K562 (cell line): ENCODE results near the gene CD82. TPM values are rescaled to one million over a fixed set of nuclear protein-coding genes. Genes with fewer than 3 reads are reported as not detected.

ENCODE experiments used
- ATAC-seq: fragments of 200-7000 bp; cut with Tn5 transposase; 3 replicates; pipeline ENCODE4 v1.9.1; 2020; ENCODE audit warnings: moderate library complexity
- BruUV-seq: library from RNA; stranded (reverse); fragments of 400-500 nt; replicated peaks from 2 replicates; lab custom pipeline; 2021; lab: Mats Ljungman, UMichigan
- CTCF ChIA-PET: fragments of 300-600 bp; formaldehyde crosslinking; extraction: SDS; loops from one replicate; lab custom pipeline; 2021; ENCODE audit warnings: low intra/inter-chr PET ratio; lab: Yijun Ruan, JAX
- POLR2A ChIA-PET: fragments of 300-600, 350-650 bp; sonication (Branson Sonifier 250); formaldehyde crosslinking; extraction: SDS; loops from one replicate; lab custom pipeline; 2021; ENCODE audit warnings: antibody characterized with exemption, inconsistent platforms; lab: Yijun Ruan, JAX
- DNase-seq, 4 experiments: peaks; one replicate each; pipeline versions ENCODE4 v3.0.0 to v3.0.0-alpha.2; 2011 to 2018; ENCODE audit warnings: low spot score in 3 of 4, mixed read lengths in 3 of 4; ENCODE audit errors: extremely low read depth in 1 of 4
- FAIRE-seq: peaks from 2 replicates; lab custom pipeline; 2011; peaks lifted over from hg19 to GRCh38; lab: Jason Lieb, UNC
- H2AFZ ChIP-seq: 2 replicates; pipeline ENCODE4 v1.6.0; 2011; ENCODE audit warnings: low read depth, low read length, control low read depth, inconsistent platforms
- H3K27ac ChIP-seq: fragments of 200-600 bp; 3 replicates; pipeline ENCODE4 v1.8.0; 2011; ENCODE audit warnings: low read depth, mild to moderate bottlenecking, control low read depth, inconsistent platforms, low read length, moderate library complexity, mixed read lengths; ENCODE audit errors: extremely low read depth
- H3K27me3 ChIP-seq, 2 experiments: fragments of 300-600 bp in 1 of 2; 2 replicates in 1 of 2; 3 replicates in 1 of 2; pipeline versions ENCODE4 v1.6.0 to v1.8.0; 2011; ENCODE audit warnings: inconsistent platforms in 2 of 2, low read length in 2 of 2, mild to moderate bottlenecking in 1 of 2, mixed read lengths in 1 of 2, moderate library complexity in 1 of 2; ENCODE audit not compliant: control insufficient read depth in 2 of 2, insufficient read depth in 2 of 2
- H3K36me3 ChIP-seq: fragments of 300-600 bp; 3 replicates; pipeline ENCODE4 v1.8.0; 2011; ENCODE audit warnings: mild to moderate bottlenecking, low read length, inconsistent platforms; ENCODE audit not compliant: control insufficient read depth, insufficient read depth
- H3K4me1 ChIP-seq, 2 experiments: fragments of 200-600 bp in 1 of 2; replicated peaks in 1 of 2; 2 replicates in 1 of 2; 3 replicates in 1 of 2; pipeline versions ENCODE4 v1.5.1 to v1.8.0; 2011; ENCODE audit warnings: inconsistent platforms in 2 of 2, low read length in 2 of 2, mild to moderate bottlenecking in 1 of 2, mixed read lengths in 1 of 2, moderate library complexity in 1 of 2; ENCODE audit not compliant: control insufficient read depth in 2 of 2, insufficient read depth in 2 of 2
- H3K4me2 ChIP-seq: 2 replicates; pipeline ENCODE4 v1.6.1; 2011; ENCODE audit warnings: low read length, control low read depth, inconsistent platforms, mixed read lengths; ENCODE audit not compliant: insufficient read depth
- H3K4me3 ChIP-seq: fragments of 200-600 bp; sonication (generic), shearing (Covaris generic); 2 replicates; pipeline ENCODE4 v1.5.1; 2016; ENCODE audit warnings: control low read depth, inconsistent platforms
- H3K79me2 ChIP-seq: fragments of 200-600 bp; 3 replicates; pipeline ENCODE4 v1.8.0; 2011; ENCODE audit warnings: low read length, inconsistent platforms; ENCODE audit not compliant: control insufficient read depth, insufficient read depth
- H3K9ac ChIP-seq, 2 experiments: 2 replicates each; pipeline versions ENCODE4 v1.6.0 to v1.6.1; 2011; ENCODE audit warnings: low read depth in 2 of 2, low read length in 2 of 2, control low read depth in 1 of 2, inconsistent platforms in 1 of 2, mild to moderate bottlenecking in 1 of 2, mixed read lengths in 1 of 2; ENCODE audit not compliant: insufficient read depth in 1 of 2
- H3K9me1 ChIP-seq: one replicate; pipeline ENCODE4 v1.6.0; 2011; ENCODE audit warnings: inconsistent platforms, mild to moderate bottlenecking, low read length, moderate library complexity; ENCODE audit not compliant: control insufficient read depth, insufficient read depth
- H3K9me3 ChIP-seq: replicated peaks from 2 replicates; pipeline ENCODE4 v1.5.1; 2011; ENCODE audit warnings: low read depth, low read length, inconsistent platforms; ENCODE audit not compliant: control insufficient read depth, insufficient read depth
- H4K20me1 ChIP-seq: replicated peaks from 2 replicates; pipeline ENCODE4 v1.6.1; 2011; ENCODE audit warnings: low read length, inconsistent platforms, mixed read lengths; ENCODE audit not compliant: control insufficient read depth, insufficient read depth
- BRD4 ChIP-seq: fragments of 200-600 bp; sonication (generic); IDR thresholded peaks from 2 replicates; pipeline ENCODE4 v1.6.1; 2017; ENCODE audit warnings: inconsistent platforms
- CBX3 ChIP-seq, 2 experiments: IDR thresholded peaks; 1 replicate in 1 of 2; 2 replicates in 1 of 2; pipeline ENCODE4 v1.6.1; 2012; ENCODE audit warnings: inconsistent platforms in 2 of 2, low read length in 2 of 2, borderline replicate concordance in 1 of 2, control low read depth in 1 of 2
- CREB5 ChIP-seq: fragments of 250-450 bp; sonication (Bioruptor Pico); IDR thresholded peaks from 2 replicates; pipeline ENCODE4 v1.5.0; 2020; ENCODE audit warnings: mild to moderate bottlenecking
- GATA2 ChIP-seq: sonication (generic); formaldehyde crosslinking; IDR thresholded peaks from 2 replicates; pipeline ENCODE4 v1.4.0; 2020; ENCODE audit warnings: mild to moderate bottlenecking, missing genetic modification reagents
- HOXB6 ChIP-seq: fragments of 250-450 bp; sonication (Bioruptor Pico); IDR thresholded peaks from 2 replicates; pipeline ENCODE4 v1.5.1; 2022; ENCODE audit warnings: mild to moderate bottlenecking, borderline replicate concordance
- KDM1A ChIP-seq, 2 experiments: fragments of 450-650 bp; IDR thresholded peaks; 2 replicates each; pipeline ENCODE4 v1.6.1; 2016; ENCODE audit warnings: mild to moderate bottlenecking in 2 of 2
- MYBL2 ChIP-seq, 2 experiments: fragments of 450-650 bp in 1 of 2; sonication (generic) in 1 of 2; formaldehyde crosslinking in 1 of 2; IDR thresholded peaks; 2 replicates each; pipeline versions ENCODE4 v1.6.1 to v1.8.1; 2017 to 2022; ENCODE audit warnings: borderline replicate concordance in 1 of 2, inconsistent platforms in 1 of 2, low read depth in 1 of 2, mild to moderate bottlenecking in 1 of 2, missing genetic modification reagents in 1 of 2, moderate library complexity in 1 of 2
- NR0B1 ChIP-seq: fragments of 450-650 bp; IDR thresholded peaks from one replicate; pipeline ENCODE4 v1.6.1; 2018; ENCODE audit warnings: mild to moderate bottlenecking, moderate library complexity; ENCODE audit not compliant: partially characterized antibody
- TRIM24 ChIP-seq, 2 experiments: fragments of 450-650 bp; IDR thresholded peaks; 2 replicates each; pipeline ENCODE4 v1.6.1; 2016
- TRIM28 ChIP-seq: fragments of 450-650 bp; IDR thresholded peaks from 2 replicates; pipeline ENCODE4 v1.6.1; 2017
- ZBTB43 ChIP-seq: sonication (generic); formaldehyde crosslinking; IDR thresholded peaks from 2 replicates; pipeline ENCODE4 v1.8.0; 2023; ENCODE audit warnings: mild to moderate bottlenecking, missing genetic modification reagents
- ZKSCAN1 ChIP-seq: fragments of 150-350 bp; IDR thresholded peaks from 2 replicates; pipeline ENCODE4 v1.6.1; 2016; ENCODE audit warnings: low read depth, low read length
- ZNF316 ChIP-seq: fragments of 450-650 bp; IDR thresholded peaks from 2 replicates; pipeline ENCODE4 v1.6.1; 2016
- WGBS: fragments of 100-300 bp; shearing (Covaris generic); methylation state at CpG from one replicate; pipeline ENCODE4 v1.1.6; 2016; ENCODE audit warnings: low coverage, mixed read lengths; ENCODE audit not compliant: insufficient coverage; ENCODE audit errors: missing lambda C conversion rate; 5-methylcytosine and 5-hydroxymethylcytosine counted together
- in situ Hi-C: fragments of 300-500 bp; cut with MboI; formaldehyde crosslinking; loops from 4 replicates; pipeline ENCODE4 v1.15.0; 2018; ENCODE audit warnings: inconsistent platforms, mixed read lengths
- intact Hi-C: fragments of 100-400 bp; cut with micrococcal nuclease; formaldehyde crosslinking; loops from 2 replicates; pipeline ENCODE4 v1.14.2; 2022
- polyA plus RNA-seq, 8 experiments: library from polyadenylated mRNA; depleted of rRNA in 4 of 8; stranded (reverse) in 5 of 8; unstranded in 3 of 8; fragments of >200 nt; fragmentation: Nextera tagmentation in 2 of 8; fragmentation: Illumina TruSeq in 1 of 8; extraction: Ambion mirVana in 2 of 8; extraction: Trizol in 1 of 8; gene quantifications; 2 replicates each; pipeline versions ENCODE4 v1.2.1 to v1.2.3, GENCODE V29; 2011 to 2014; ENCODE audit warnings: inconsistent platforms in 1 of 8, missing spikeins in 1 of 8
- total RNA-seq, 7 experiments: library from RNA; depleted of rRNA in 6 of 7; stranded (reverse); fragments of >200 nt in 6 of 7; fragmentation: Illumina TruSeq in 2 of 7; extraction: Trizol in 2 of 7; gene quantifications; 2 replicates each; pipeline versions ENCODE4 v1.2.1 to v1.2.3, GENCODE V29; 2011 to 2021; ENCODE audit warnings: low replicate concordance in 1 of 7
- TF ChIP-seq, protein P1 (sequence below): fragments of 250-450 bp; sonication (Bioruptor Pico); IDR thresholded peaks from 2 replicates; pipeline ENCODE4 v1.5.0; 2021
- TF ChIP-seq, protein P2 (sequence below): fragments of 450-650 bp; IDR thresholded peaks from 2 replicates; pipeline ENCODE4 v1.6.1; 2016

The CD82 gene
- total and polyA plus RNA-seq, 9 of the 15 experiments (the other 6 are each of a cell fraction or from before 2014, with no cell fraction given): 0.27 to 9.4 (median 3.0) TPM

GRCh38 chr11:44525473-44526252, 39.8 kb upstream of the CD82 start:
- Histone ChIP-seq H3K27ac (no peak overlapping the region), H3K4me3 (no peak overlapping the region), H2AFZ (no peak overlapping the region), H3K4me1 (peaks cover 48 to 59% of the 10 kb centered on the region in 2 experiments), H3K9me3 (peaks cover 3% of the 10 kb centered on the region; the same call in 1 of the 2 replicates), H3K4me2 (no peak overlapping the region), H3K9ac (no peak overlapping the region), H3K79me2 (no peaks in the 10 kb centered on the region), H3K27me3 (no peaks in the 10 kb centered on the region), H3K9me1 (no peaks in the 10 kb centered on the region), H4K20me1 (no peaks in the 10 kb centered on the region), H3K36me3 (no peaks in the 10 kb centered on the region; the same call in 2 of the 3 replicates)
- ChIA-PET CTCF (interaction anchor here (1.0 kb wide), 1 partner anchor 13 kb away, joined by 4 read pairs; no protein-coding TSS in a partner anchor), POLR2A (interaction anchor here (0.7 to 1.0 kb wide), 2 partner anchors 9 to 209 kb away, joined by 3 read pairs; no protein-coding TSS in a partner anchor)
- TF ChIP-seq, protein P1, sequence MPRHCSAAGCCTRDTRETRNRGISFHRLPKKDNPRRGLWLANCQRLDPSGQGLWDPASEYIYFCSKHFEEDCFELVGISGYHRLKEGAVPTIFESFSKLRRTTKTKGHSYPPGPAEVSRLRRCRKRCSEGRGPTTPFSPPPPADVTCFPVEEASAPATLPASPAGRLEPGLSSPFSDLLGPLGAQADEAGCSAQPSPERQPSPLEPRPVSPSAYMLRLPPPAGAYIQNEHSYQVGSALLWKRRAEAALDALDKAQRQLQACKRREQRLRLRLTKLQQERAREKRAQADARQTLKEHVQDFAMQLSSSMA (CRISPR knock-in tag): no peak
- no peak for TF ChIP-seq MYBL2 (IDR thresholded peaks at IDR 0.05; ENCODE audit: low read depth)
- TF ChIP-seq MYBL2 (CRISPR knock-in tag; IDR thresholded peaks at IDR 0.05; ENCODE audit: borderline replicate concordance): no peak
- no peak for TF ChIP-seq ZBTB43
- TF ChIP-seq HOXB6 (CRISPR knock-in tag): no peak
- peak; percentile 61 to 64; a peak in 3 of 4 replicates for TF ChIP-seq TRIM24 (IDR thresholded peaks at IDR 0.05)
- TF ChIP-seq ZKSCAN1: peak; percentile 98
- TF ChIP-seq TRIM28: peak; percentile 78
- peak in 1 of 2 experiments; percentile 86; a peak in 2 of 3 replicates for TF ChIP-seq CBX3 (IDR thresholded peaks at IDR 0.05; ENCODE audit: borderline replicate concordance in 1 of 2, low read length in 2 of 2)
- no peak for TF ChIP-seq NR0B1
- TF ChIP-seq GATA2 (CRISPR knock-in tag): no peak
- TF ChIP-seq BRD4: no peak
- TF ChIP-seq, protein P2, sequence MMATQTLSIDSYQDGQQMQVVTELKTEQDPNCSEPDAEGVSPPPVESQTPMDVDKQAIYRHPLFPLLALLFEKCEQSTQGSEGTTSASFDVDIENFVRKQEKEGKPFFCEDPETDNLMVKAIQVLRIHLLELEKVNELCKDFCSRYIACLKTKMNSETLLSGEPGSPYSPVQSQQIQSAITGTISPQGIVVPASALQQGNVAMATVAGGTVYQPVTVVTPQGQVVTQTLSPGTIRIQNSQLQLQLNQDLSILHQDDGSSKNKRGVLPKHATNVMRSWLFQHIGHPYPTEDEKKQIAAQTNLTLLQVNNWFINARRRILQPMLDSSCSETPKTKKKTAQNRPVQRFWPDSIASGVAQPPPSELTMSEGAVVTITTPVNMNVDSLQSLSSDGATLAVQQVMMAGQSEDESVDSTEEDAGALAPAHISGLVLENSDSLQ: no peak
- TF ChIP-seq CREB5 (CRISPR knock-in tag): no peak
- peak; percentile 37 to 43; a peak in 2 of 4 replicates for TF ChIP-seq KDM1A (IDR thresholded peaks at IDR 0.05)
- TF ChIP-seq ZNF316: peak; percentile 89
- ATAC-seq (no peak), FAIRE-seq (no peak), DNase-seq (no peak)
- BruUV-seq: no TSS peak
- in situ Hi-C loops: no loop called here
- 89% methylated on average over 17 of the region's 20 CpGs for WGBS
- intact Hi-C loops: no loop called here
